ENCODE data around the gene ATAD1.

GRCh38 chr10:87842220-87842641, 24.2 kb upstream of the ATAD1 start:
- TF ChIP-seq CTCF (IDR thresholded peaks at IDR 0.05) (no peak), GRHL2 (CRISPR knock-in tag; IDR thresholded peaks at IDR 0.05; ENCODE audit: insufficient replicate concordance, severe bottlenecking) (no peak), SP1 (CRISPR knock-in tag; conservative IDR thresholded peaks at IDR 0.05) (no peak), E2F1 (CRISPR knock-in tag; IDR thresholded peaks at IDR 0.05) (no peak), OVOL2 (CRISPR knock-in tag; IDR thresholded peaks at IDR 0.05; ENCODE audit: borderline replicate concordance) (no peak), ZNF512 (CRISPR knock-in tag; IDR thresholded peaks at IDR 0.05; ENCODE audit: borderline replicate concordance) (no peak), TEAD1 (CRISPR knock-in tag; IDR thresholded peaks at IDR 0.05) (no peak), USF2 (CRISPR knock-in tag; IDR thresholded peaks at IDR 0.05) (no peak), PRRX2 (CRISPR knock-in tag; IDR thresholded peaks at IDR 0.05) (no peak), MAX (CRISPR knock-in tag; IDR thresholded peaks at IDR 0.05) (no peak), USF1 (CRISPR knock-in tag; IDR thresholded peaks at IDR 0.05) (no peak)

All from WTC11 (cell line).